ENCODE data around the gene DGAT2L6.

Gene DGAT2L6

GRCh38 chrX:70169281-70169680, 8.0 kb upstream of the DGAT2L6 start:
- no peak for TF ChIP-seq CTCF (IDR thresholded peaks at IDR 0.05; ENCODE audit: low read depth, low read length, missing control alignments)
- no peak for DNase-seq (ENCODE audit: low read depth)
- H3K4me3 ChIP-seq (ENCODE audit: low read depth, low read length), result no peak overlapping the region
- in situ Hi-C loops (cut with HindIII; ENCODE audit: low sequenced_read_pairs), result no loop called here

GRCh38 chrX:70171624-70172023, 5.7 kb upstream of the DGAT2L6 start:
- H3K4me3 ChIP-seq (ENCODE audit: low read depth, low read length), result no peak overlapping the region
- TF ChIP-seq CTCF (IDR thresholded peaks at IDR 0.05; ENCODE audit: low read depth, low read length, missing control alignments), result no peak
- in situ Hi-C loops (cut with HindIII; ENCODE audit: low sequenced_read_pairs), result no loop called here
- no peak for DNase-seq (ENCODE audit: low read depth)

- TF ChIP-seq CTCF (IDR thresholded peaks at IDR 0.05; ENCODE audit: low read depth, low read length, missing control alignments), result no peak
- no peak overlapping the region for H3K4me3 ChIP-seq (ENCODE audit: low read depth, low read length)
- in situ Hi-C loops (cut with HindIII; ENCODE audit: low sequenced_read_pairs), result no loop called here
- no peak for DNase-seq (ENCODE audit: low read depth)
Measured at GRCh38 chrX:70172221-70172620, 5.1 kb upstream of the DGAT2L6 start.

- in situ Hi-C loops (cut with HindIII; ENCODE audit: low sequenced_read_pairs), result no loop called here
- no peak for TF ChIP-seq CTCF (IDR thresholded peaks at IDR 0.05; ENCODE audit: low read depth, low read length, missing control alignments)
- H3K4me3 ChIP-seq (ENCODE audit: low read depth, low read length), result no peak overlapping the region
- DNase-seq (ENCODE audit: low read depth), result no peak
Measured at GRCh38 chrX:70172964-70173363, 4.3 kb upstream of the DGAT2L6 start.

GRCh38 chrX:70174754-70175153, 2.5 kb upstream of the DGAT2L6 start:
- in situ Hi-C loops (cut with HindIII; ENCODE audit: low sequenced_read_pairs), result no loop called here
- no peak for TF ChIP-seq CTCF (IDR thresholded peaks at IDR 0.05; ENCODE audit: low read depth, low read length, missing control alignments)
- H3K4me3 ChIP-seq (ENCODE audit: low read depth, low read length), result no peak overlapping the region
- DNase-seq (ENCODE audit: low read depth), result no peak

GRCh38 chrX:70175338-70175737, 1.9 kb upstream of the DGAT2L6 start:
- no peak for TF ChIP-seq CTCF (IDR thresholded peaks at IDR 0.05; ENCODE audit: low read depth, low read length, missing control alignments)
- H3K4me3 ChIP-seq (ENCODE audit: low read depth, low read length), result no peak overlapping the region
- DNase-seq (ENCODE audit: low read depth), result no peak
- in situ Hi-C loops (cut with HindIII; ENCODE audit: low sequenced_read_pairs), result no loop called here

- no peak for TF ChIP-seq CTCF (IDR thresholded peaks at IDR 0.05; ENCODE audit: low read depth, low read length, missing control alignments)
- H3K4me3 ChIP-seq (ENCODE audit: low read depth, low read length), result no peak overlapping the region
- in situ Hi-C loops (cut with HindIII; ENCODE audit: low sequenced_read_pairs), result no loop called here
- no peak for DNase-seq (ENCODE audit: low read depth)
Measured at GRCh38 chrX:70183091-70183490, 5.8 kb downstream of the DGAT2L6 start.

Data from astrocyte of the cerebellum (primary cell).